Hepatocyte (in vitro differentiated cells): ENCODE measurements around the gene MRC1. TPM values are rescaled to one million over a fixed set of nuclear protein-coding genes. Genes with fewer than 3 reads are reported as not detected.
A peak's percentile ranks its signal among the peaks of the same experiment; 100 is the strongest.

Experiments
- DNase-seq: peaks from one replicate; pipeline ENCODE4 v3.0.0-alpha.2; 2016; ENCODE audit warnings: low spot score
- H2AFZ ChIP-seq: fragments of 200-600 bp; sonication (generic); 2 replicates; pipeline ENCODE4 v1.6.0; 2016; ENCODE audit warnings: antibody characterized with exemption, mild to moderate bottlenecking
- H3K27ac ChIP-seq: fragments of 200-600 bp; sonication (generic); 2 replicates; pipeline ENCODE4 v1.5.1; 2016; ENCODE audit warnings: mild to moderate bottlenecking
- H3K27me3 ChIP-seq: fragments of 200-600 bp; sonication (generic); 2 replicates; pipeline ENCODE4 v1.6.1; 2016
- H3K36me3 ChIP-seq: fragments of 200-600 bp; sonication (generic); replicated peaks from 2 replicates; pipeline ENCODE4 v1.5.1; 2016; ENCODE audit warnings: low read depth; ENCODE audit not compliant: insufficient read depth
- H3K4me1 ChIP-seq: fragments of 200-600 bp; sonication (generic); 2 replicates; pipeline ENCODE4 v1.5.1; 2016; ENCODE audit warnings: mild to moderate bottlenecking, moderate library complexity; ENCODE audit not compliant: insufficient read depth
- H3K4me2 ChIP-seq: fragments of 200-600 bp; sonication (generic); 2 replicates; pipeline ENCODE4 v1.6.0; 2016
- H3K4me3 ChIP-seq: fragments of 200-600 bp; sonication (generic); 2 replicates; pipeline ENCODE4 v1.5.1; 2016; ENCODE audit warnings: mild to moderate bottlenecking
- H3K79me2 ChIP-seq: fragments of 200-600 bp; sonication (generic); 2 replicates; pipeline ENCODE4 v1.6.0; 2017; ENCODE audit warnings: mild to moderate bottlenecking
- H3K9me2 ChIP-seq: fragments of 200-600 bp; sonication (generic); replicated peaks from 2 replicates; pipeline ENCODE4 v1.6.0; 2017; ENCODE audit warnings: mild to moderate bottlenecking; ENCODE audit not compliant: insufficient read depth
- H3K9me3 ChIP-seq: fragments of 200-600 bp; sonication (generic); 2 replicates; pipeline ENCODE4 v1.5.1; 2016; ENCODE audit warnings: low read depth, mild to moderate bottlenecking
- H4K20me1 ChIP-seq: fragments of 200-600 bp; sonication (generic); 2 replicates; pipeline ENCODE4 v1.6.0; 2016; ENCODE audit warnings: mild to moderate bottlenecking; ENCODE audit not compliant: insufficient read depth, poor library complexity, severe bottlenecking
- EZH2 ChIP-seq: fragments of 200-600 bp; sonication (generic); IDR thresholded peaks from 2 replicates; pipeline ENCODE4 v1.6.1; 2016; ENCODE audit warnings: antibody characterized with exemption, mild to moderate bottlenecking, borderline replicate concordance
- EZH2phosphoT487 ChIP-seq: fragments of 200-600 bp; sonication (generic); IDR thresholded peaks from one replicate; pipeline ENCODE4 v1.6.1; 2018; ENCODE audit warnings: antibody characterized with exemption, mild to moderate bottlenecking, low read depth, moderate library complexity; ENCODE audit not compliant: unreplicated experiment, severe bottlenecking
- WGBS: methylation state at CpG from one replicate; pipeline ENCODE4 v1.1.6; 2016; ENCODE audit warnings: low lambda C conversion rate; ENCODE audit errors: missing lambda C conversion rate; 5-methylcytosine and 5-hydroxymethylcytosine counted together
- polyA plus RNA-seq: library from polyadenylated mRNA; unstranded; fragments of >200 nt; fragmentation: Nextera tagmentation; extraction: Ambion mirVana; gene quantifications from 2 replicates; pipeline ENCODE4 v1.2.1, GENCODE V29; 2016
- total RNA-seq: library from RNA; depleted of rRNA; stranded (reverse); fragments of >200 nt; gene quantifications from 2 replicates; pipeline ENCODE4 v1.2.3, GENCODE V29; 2014
- TF ChIP-seq, protein P1 (sequence below): fragments of 200-600 bp; sonication (generic); IDR thresholded peaks from 2 replicates; pipeline ENCODE4 v1.5.1; 2016; ENCODE audit warnings: antibody characterized with exemption, mild to moderate bottlenecking; ENCODE audit not compliant: poor library complexity

Gene MRC1
- total and polyA plus RNA-seq, 2 experiments from 2014 or later = 0.30 to 2.4 TPM

DNA sequence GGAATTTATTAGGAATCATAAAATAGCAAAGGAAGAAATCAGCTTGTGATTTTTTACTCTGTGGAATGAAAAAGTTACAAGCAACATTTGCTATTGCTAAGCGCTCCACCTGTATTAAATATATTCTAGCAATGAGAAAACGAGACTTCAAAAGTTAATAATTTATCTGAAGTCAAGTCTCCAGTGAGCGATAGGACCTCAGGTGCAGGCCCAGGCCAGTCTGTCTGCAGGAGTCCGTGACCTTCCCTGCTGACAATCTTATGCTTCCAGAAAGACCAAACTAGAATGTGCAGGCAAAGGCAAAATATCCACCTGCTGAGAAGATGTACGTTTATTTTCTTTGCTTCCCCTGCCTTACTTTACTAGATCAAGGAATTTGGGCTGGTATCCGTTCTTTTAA lies 22.7 kb downstream of the MRC1 start:
- no peaks in the 10 kb centered on the region for H3K36me3 ChIP-seq
- no peak for DNase-seq
- no peaks in the 10 kb centered on the region for H4K20me1 ChIP-seq
- H3K4me1 ChIP-seq = no peaks in the 10 kb centered on the region
- no peak for TF ChIP-seq EZH2
- TF ChIP-seq, protein P1, sequence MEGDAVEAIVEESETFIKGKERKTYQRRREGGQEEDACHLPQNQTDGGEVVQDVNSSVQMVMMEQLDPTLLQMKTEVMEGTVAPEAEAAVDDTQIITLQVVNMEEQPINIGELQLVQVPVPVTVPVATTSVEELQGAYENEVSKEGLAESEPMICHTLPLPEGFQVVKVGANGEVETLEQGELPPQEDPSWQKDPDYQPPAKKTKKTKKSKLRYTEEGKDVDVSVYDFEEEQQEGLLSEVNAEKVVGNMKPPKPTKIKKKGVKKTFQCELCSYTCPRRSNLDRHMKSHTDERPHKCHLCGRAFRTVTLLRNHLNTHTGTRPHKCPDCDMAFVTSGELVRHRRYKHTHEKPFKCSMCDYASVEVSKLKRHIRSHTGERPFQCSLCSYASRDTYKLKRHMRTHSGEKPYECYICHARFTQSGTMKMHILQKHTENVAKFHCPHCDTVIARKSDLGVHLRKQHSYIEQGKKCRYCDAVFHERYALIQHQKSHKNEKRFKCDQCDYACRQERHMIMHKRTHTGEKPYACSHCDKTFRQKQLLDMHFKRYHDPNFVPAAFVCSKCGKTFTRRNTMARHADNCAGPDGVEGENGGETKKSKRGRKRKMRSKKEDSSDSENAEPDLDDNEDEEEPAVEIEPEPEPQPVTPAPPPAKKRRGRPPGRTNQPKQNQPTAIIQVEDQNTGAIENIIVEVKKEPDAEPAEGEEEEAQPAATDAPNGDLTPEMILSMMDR = no peak
- no peak for TF ChIP-seq EZH2phosphoT487
- WGBS = 68% methylated on average over 6 of the region's 6 CpGs
- H3K79me2 ChIP-seq = no peaks in the 10 kb centered on the region
- no peaks in the 10 kb centered on the region for H3K9me2 ChIP-seq
- H3K27ac ChIP-seq = no peak overlapping the region
- H3K4me3 ChIP-seq = no peak overlapping the region
- no peaks in the 10 kb centered on the region for H3K9me3 ChIP-seq
- no peaks in the 10 kb centered on the region for H3K27me3 ChIP-seq
- H2AFZ ChIP-seq = no peak overlapping the region
- H3K4me2 ChIP-seq = no peak overlapping the region

DNA sequence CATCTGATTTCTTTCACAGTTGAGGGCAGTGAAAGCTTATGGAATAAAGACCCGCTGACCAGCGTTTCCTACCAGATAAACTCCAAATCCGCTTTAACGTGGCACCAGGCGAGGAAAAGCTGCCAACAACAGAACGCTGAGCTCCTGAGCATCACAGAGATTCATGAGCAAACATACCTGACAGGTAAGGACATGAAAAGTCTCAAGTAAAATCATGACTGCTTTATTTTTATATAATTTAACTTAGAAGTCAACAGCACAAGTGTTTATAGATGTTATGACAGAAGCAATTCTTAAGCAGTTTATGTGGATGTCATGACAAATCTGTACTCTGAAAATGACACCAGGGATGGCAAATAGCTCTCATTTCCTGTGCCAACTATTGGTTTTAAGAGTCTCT lies 24.5 kb downstream of the MRC1 start:
- TF ChIP-seq EZH2 = no peak
- WGBS = 81% methylated on average over 6 of the region's 6 CpGs

DNA sequence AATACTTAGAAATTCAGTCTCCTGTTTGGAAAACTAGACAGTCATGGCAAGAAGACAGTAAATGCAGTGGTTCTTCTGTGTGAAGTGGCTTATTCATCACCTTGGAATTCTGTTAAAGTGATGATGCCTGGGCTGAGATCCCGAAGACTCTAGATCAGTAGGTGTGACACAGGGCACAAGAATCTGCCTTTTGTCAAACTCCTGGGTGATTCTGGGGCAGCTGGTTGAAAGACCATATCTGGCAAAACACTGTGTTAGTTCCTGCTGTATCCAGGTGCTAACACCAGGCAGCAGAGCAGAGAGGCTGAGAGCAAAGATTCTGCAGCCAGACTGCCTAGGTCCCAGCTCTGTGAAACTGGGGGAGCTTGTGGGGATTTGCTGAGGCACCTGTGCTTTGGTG lies 26.5 kb downstream of the MRC1 start:
- no peak overlapping the region for H2AFZ ChIP-seq
- no peaks in the 10 kb centered on the region for H3K4me1 ChIP-seq
- no peaks in the 10 kb centered on the region for H3K36me3 ChIP-seq
- DNase-seq = peak; percentile 39
- H3K27me3 ChIP-seq = no peaks in the 10 kb centered on the region
- 6% methylated on average over 1 of the region's 1 CpG for WGBS
- H3K4me2 ChIP-seq = no peak overlapping the region
- H4K20me1 ChIP-seq = no peaks in the 10 kb centered on the region
- no peaks in the 10 kb centered on the region for H3K79me2 ChIP-seq
- H3K9me3 ChIP-seq = no peaks in the 10 kb centered on the region
- no peak overlapping the region for H3K27ac ChIP-seq
- no peak for TF ChIP-seq EZH2phosphoT487
- no peak for TF ChIP-seq EZH2
- TF ChIP-seq, protein P1 = no peak
- no peak overlapping the region for H3K4me3 ChIP-seq
- H3K9me2 ChIP-seq = no peaks in the 10 kb centered on the region

More for the DNA sequence above, 24.5 kb downstream of the MRC1 start:
- no peak overlapping the region for H3K4me3 ChIP-seq
- no peaks in the 10 kb centered on the region for H3K9me2 ChIP-seq
- no peaks in the 10 kb centered on the region for H4K20me1 ChIP-seq
- H3K4me2 ChIP-seq = no peak overlapping the region
- H3K9me3 ChIP-seq = no peaks in the 10 kb centered on the region
- no peaks in the 10 kb centered on the region for H3K4me1 ChIP-seq
- no peak overlapping the region for H2AFZ ChIP-seq
- no peak overlapping the region for H3K27ac ChIP-seq
- no peaks in the 10 kb centered on the region for H3K36me3 ChIP-seq
- no peaks in the 10 kb centered on the region for H3K79me2 ChIP-seq
- no peak for DNase-seq
- no peaks in the 10 kb centered on the region for H3K27me3 ChIP-seq

DNA sequence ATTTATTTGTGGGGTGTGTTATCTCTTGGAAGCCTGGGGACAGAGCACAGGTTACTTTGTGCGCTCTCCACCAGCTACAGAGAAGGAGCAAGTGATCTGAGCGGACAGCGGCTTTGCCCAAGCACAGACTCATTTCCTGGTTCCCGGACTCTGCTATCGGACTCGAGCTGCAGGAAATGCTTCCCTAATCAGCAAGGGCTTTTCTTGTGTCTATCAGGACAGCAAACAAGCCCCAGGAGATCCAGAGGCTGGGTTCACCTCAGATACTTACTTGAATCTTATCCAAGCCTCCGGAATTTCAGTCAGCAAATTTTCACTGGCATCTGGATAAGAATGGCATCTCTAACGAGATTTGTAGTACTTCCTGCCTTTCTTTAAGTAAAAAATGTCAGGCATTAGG lies 27.8 kb downstream of the MRC1 start:
- Histone ChIP-seq H3K9me3 (no peaks in the 10 kb centered on the region), H3K27ac (peak overlapping the region; percentile 29), H3K4me2 (peak overlapping the region; percentile 68), H3K79me2 (no peaks in the 10 kb centered on the region), H3K4me1 (no peaks in the 10 kb centered on the region), H3K27me3 (no peaks in the 10 kb centered on the region), H3K9me2 (no peaks in the 10 kb centered on the region), H2AFZ (no peak overlapping the region), H3K4me3 (no peak overlapping the region), H4K20me1 (no peaks in the 10 kb centered on the region), H3K36me3 (no peaks in the 10 kb centered on the region)
- TF ChIP-seq EZH2 (no peak), EZH2phosphoT487 (no peak)
- TF ChIP-seq, protein P1 = no peak
- peak; percentile 71 for DNase-seq
- 9% methylated on average over 8 of the region's 8 CpGs for WGBS
